WTC11 (cell line): ENCODE measurements around the gene BAG2. TPM values are rescaled to one million over a fixed set of nuclear protein-coding genes. Genes with fewer than 3 reads are reported as not detected.

Experiments used
- ATAC-seq: fragments of 200-7000 bp; cut with Tn5 transposase; 2 replicates; pipeline ENCODE4 v1.10.0; 2021; ENCODE audit warnings: mild to moderate bottlenecking, moderate library complexity
- CTCF ChIA-PET: fragments of 300-600 bp; sonication (Branson Sonifier 250); formaldehyde crosslinking; loops from one replicate; lab custom pipeline; 2021; ENCODE audit warnings: antibody characterized with exemption; lab: Charles Lee
- POLR2A ChIA-PET: fragments of 350-600 bp; sonication (Branson Sonifier 250); formaldehyde crosslinking; loops from one replicate; lab custom pipeline; 2021; ENCODE audit warnings: antibody characterized with exemption; lab: Charles Lee
- DNase-seq: peaks from one replicate; pipeline ENCODE4 v3.0.0; 2021; ENCODE audit warnings: low spot score
- H3K27ac Mint-ChIP-seq: 2 replicates; pipeline ENCODE4 v1.8.0; 2021; ENCODE audit warnings: mixed read lengths
- H3K27me3 Mint-ChIP-seq: 2 replicates; pipeline ENCODE4 v1.8.0; 2021; ENCODE audit warnings: low read depth, mild to moderate bottlenecking, moderate library complexity, mixed read lengths
- H3K36me3 Mint-ChIP-seq: 2 replicates; pipeline ENCODE4 v1.8.0; 2021; ENCODE audit warnings: mixed read lengths
- H3K4me1 Mint-ChIP-seq: 2 replicates; pipeline ENCODE4 v1.8.0; 2022; ENCODE audit warnings: mixed read lengths
- H3K4me3 Mint-ChIP-seq: 2 replicates; pipeline ENCODE4 v1.8.0; 2021; ENCODE audit warnings: mild to moderate bottlenecking, moderate library complexity, mixed read lengths
- H3K9me3 Mint-ChIP-seq: 2 replicates; pipeline ENCODE4 v1.8.0; 2021; ENCODE audit warnings: mixed read lengths
- ATF3 ChIP-seq: sonication (generic); formaldehyde crosslinking; conservative IDR thresholded peaks from 2 replicates; pipeline ENCODE4 v1.8.1; 2022; ENCODE audit warnings: mild to moderate bottlenecking, missing genetic modification reagents
- ATF6 ChIP-seq: sonication (generic); formaldehyde crosslinking; IDR thresholded peaks from 2 replicates; pipeline ENCODE4 v1.8.1; 2023; ENCODE audit warnings: mild to moderate bottlenecking, missing genetic modification reagents
- CREM ChIP-seq: sonication (generic); formaldehyde crosslinking; IDR thresholded peaks from 2 replicates; pipeline ENCODE4 v1.8.1; 2022; ENCODE audit warnings: mild to moderate bottlenecking, missing genetic modification reagents, moderate library complexity
- ELF4 ChIP-seq: sonication (generic); formaldehyde crosslinking; IDR thresholded peaks from 2 replicates; pipeline ENCODE4 v1.8.1; 2022; ENCODE audit warnings: low read depth, mild to moderate bottlenecking, moderate library complexity, missing genetic modification reagents
- ETV6 ChIP-seq: sonication (generic); formaldehyde crosslinking; IDR thresholded peaks from 2 replicates; pipeline ENCODE4 v1.8.1; 2022; ENCODE audit warnings: mild to moderate bottlenecking, missing genetic modification reagents
- GABPB1 ChIP-seq: sonication (generic); formaldehyde crosslinking; IDR thresholded peaks from 2 replicates; pipeline ENCODE4 v1.8.1; 2023; ENCODE audit warnings: mild to moderate bottlenecking, missing genetic modification reagents
- HMGA2 ChIP-seq: fragments of 250-450 bp; sonication (Bioruptor Pico); IDR thresholded peaks from 2 replicates; pipeline ENCODE4 v1.4.0; 2021; ENCODE audit warnings: mild to moderate bottlenecking, moderate library complexity
- MYBL2 ChIP-seq: sonication (generic); formaldehyde crosslinking; IDR thresholded peaks from 2 replicates; pipeline ENCODE4 v1.8.1; 2023; ENCODE audit warnings: mild to moderate bottlenecking, moderate library complexity, missing genetic modification reagents
- NFE2L1 ChIP-seq: sonication (generic); formaldehyde crosslinking; IDR thresholded peaks from 2 replicates; pipeline ENCODE4 v1.8.1; 2023; ENCODE audit warnings: missing genetic modification reagents
- SP1 ChIP-seq: sonication (generic); formaldehyde crosslinking; conservative IDR thresholded peaks from 2 replicates; pipeline ENCODE4 v1.8.1; 2022; ENCODE audit warnings: missing genetic modification reagents
- total RNA-seq: library from RNA; stranded (reverse); gene quantifications from 3 replicates; pipeline ENCODE4 v1.2.3, GENCODE V29; 2021
- TF ChIP-seq, protein P1 (sequence below): sonication (generic); formaldehyde crosslinking; IDR thresholded peaks from 2 replicates; pipeline ENCODE4 v1.8.1; 2023; ENCODE audit warnings: mild to moderate bottlenecking, missing genetic modification reagents
- TF ChIP-seq, protein P2 (sequence below): sonication (generic); formaldehyde crosslinking; IDR thresholded peaks from 2 replicates; pipeline ENCODE4 v1.8.0; 2022; ENCODE audit warnings: missing genetic modification reagents
- TF ChIP-seq, protein P3 (sequence below): fragments of 250-450 bp; sonication (Bioruptor Pico); conservative IDR thresholded peaks from 2 replicates; pipeline ENCODE4 v1.9.0; 2021; ENCODE audit warnings: mild to moderate bottlenecking
- TF ChIP-seq, protein P4 (sequence below): sonication (generic); formaldehyde crosslinking; IDR thresholded peaks from 2 replicates; pipeline ENCODE4 v1.8.0; 2023; ENCODE audit warnings: missing genetic modification reagents, mild to moderate bottlenecking, borderline replicate concordance

The BAG2 gene
- total RNA-seq, 1 experiment from 2014 or later, result 8.0 TPM

DNA sequence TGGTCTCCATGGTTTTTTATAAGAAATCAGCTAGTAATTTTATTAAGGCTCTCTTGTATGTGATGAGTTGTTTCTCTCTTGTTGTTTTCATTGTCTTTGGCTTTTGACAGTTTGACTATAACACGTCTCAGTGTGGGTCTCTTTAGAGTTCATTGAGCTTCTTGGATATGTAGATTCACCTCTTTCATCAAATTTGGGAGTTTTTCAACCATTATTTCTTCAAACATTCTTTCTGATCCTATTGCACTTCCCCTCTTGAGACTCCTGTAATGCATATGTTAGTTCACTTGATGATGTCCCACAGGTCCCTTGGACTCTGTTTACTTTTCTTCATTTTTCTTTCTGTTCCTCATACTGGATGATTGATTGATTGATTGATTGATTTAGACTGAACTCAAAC, 7.0 kb upstream of the BAG2 start (continued):
- TF ChIP-seq, protein P1, sequence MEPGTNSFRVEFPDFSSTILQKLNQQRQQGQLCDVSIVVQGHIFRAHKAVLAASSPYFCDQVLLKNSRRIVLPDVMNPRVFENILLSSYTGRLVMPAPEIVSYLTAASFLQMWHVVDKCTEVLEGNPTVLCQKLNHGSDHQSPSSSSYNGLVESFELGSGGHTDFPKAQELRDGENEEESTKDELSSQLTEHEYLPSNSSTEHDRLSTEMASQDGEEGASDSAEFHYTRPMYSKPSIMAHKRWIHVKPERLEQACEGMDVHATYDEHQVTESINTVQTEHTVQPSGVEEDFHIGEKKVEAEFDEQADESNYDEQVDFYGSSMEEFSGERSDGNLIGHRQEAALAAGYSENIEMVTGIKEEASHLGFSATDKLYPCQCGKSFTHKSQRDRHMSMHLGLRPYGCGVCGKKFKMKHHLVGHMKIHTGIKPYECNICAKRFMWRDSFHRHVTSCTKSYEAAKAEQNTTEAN (CRISPR knock-in tag), result no peak
- no peak for TF ChIP-seq ETV6 (CRISPR knock-in tag)
- TF ChIP-seq, protein P2, sequence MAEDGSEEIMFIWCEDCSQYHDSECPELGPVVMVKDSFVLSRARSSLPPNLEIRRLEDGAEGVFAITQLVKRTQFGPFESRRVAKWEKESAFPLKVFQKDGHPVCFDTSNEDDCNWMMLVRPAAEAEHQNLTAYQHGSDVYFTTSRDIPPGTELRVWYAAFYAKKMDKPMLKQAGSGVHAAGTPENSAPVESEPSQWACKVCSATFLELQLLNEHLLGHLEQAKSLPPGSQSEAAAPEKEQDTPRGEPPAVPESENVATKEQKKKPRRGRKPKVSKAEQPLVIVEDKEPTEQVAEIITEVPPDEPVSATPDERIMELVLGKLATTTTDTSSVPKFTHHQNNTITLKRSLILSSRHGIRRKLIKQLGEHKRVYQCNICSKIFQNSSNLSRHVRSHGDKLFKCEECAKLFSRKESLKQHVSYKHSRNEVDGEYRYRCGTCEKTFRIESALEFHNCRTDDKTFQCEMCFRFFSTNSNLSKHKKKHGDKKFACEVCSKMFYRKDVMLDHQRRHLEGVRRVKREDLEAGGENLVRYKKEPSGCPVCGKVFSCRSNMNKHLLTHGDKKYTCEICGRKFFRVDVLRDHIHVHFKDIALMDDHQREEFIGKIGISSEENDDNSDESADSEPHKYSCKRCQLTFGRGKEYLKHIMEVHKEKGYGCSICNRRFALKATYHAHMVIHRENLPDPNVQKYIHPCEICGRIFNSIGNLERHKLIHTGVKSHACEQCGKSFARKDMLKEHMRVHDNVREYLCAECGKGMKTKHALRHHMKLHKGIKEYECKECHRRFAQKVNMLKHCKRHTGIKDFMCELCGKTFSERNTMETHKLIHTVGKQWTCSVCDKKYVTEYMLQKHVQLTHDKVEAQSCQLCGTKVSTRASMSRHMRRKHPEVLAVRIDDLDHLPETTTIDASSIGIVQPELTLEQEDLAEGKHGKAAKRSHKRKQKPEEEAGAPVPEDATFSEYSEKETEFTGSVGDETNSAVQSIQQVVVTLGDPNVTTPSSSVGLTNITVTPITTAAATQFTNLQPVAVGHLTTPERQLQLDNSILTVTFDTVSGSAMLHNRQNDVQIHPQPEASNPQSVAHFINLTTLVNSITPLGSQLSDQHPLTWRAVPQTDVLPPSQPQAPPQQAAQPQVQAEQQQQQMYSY (CRISPR knock-in tag), result no peak
- TF ChIP-seq, protein P3, sequence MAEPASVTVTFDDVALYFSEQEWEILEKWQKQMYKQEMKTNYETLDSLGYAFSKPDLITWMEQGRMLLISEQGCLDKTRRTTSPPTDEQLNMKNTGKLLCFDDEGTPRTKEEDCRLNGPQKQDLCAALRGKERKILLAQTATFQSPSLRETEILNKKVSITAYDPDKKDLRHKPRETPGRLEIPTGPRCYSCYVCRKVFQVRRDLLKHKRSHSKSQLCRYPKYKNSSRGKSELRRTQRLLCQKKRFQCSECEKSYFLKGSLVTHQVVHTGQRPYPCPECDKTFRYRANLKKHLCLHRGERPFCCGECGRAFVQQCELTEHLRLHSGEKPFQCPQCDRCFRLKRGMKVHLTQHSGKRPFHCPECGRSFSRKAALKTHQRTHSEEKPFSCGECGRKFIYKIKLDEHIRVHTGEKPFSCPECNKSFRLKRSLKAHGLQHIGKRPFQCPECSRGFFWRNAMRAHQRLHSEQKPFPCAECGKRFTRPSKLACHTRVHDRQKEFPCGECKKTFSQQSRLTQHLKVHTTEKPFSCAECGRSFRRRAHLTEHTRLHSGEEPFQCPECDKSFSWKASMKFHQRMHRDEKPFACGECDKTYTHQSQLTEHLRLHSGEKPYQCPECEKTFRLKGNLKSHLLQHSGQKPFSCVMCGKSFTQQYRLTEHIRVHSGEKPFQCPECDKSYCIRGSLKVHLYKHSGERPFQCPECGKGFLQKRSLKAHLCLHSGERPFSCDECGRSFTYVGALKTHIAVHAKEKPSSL (CRISPR knock-in tag), result no peak
- TF ChIP-seq HMGA2 (CRISPR knock-in tag), result no peak

GRCh38 chr6:57173056-57173885, 1.1 kb downstream of the BAG2 start:
- Mint-ChIP-seq H3K27me3 (peaks cover 5% of the 10 kb centered on the region; the same call in 1 of the 2 replicates), H3K36me3 (0 out of 2 replicates have a peak, but pooled peaks cover under 1% of the 10 kb centered on the region), H3K4me1 (peaks cover 49% of the 10 kb centered on the region), H3K4me3 (peak overlapping the region; percentile 87), H3K27ac (peak overlapping the region; percentile 93)
- DNase-seq (no peak), ATAC-seq (no peak)
- CTCF ChIA-PET, result interaction anchor here (0.9 to 2.5 kb wide), 4 partner anchors 143 to 313 kb away, joined by 3 to 10 read pairs (median 8); partner anchors contain the start of genes BEND6 and PRIM2
- POLR2A ChIA-PET, result interaction anchor here (0.6 to 2.8 kb wide), 3 partner anchors 48 to 149 kb away, joined by 3 to 22 read pairs (median 3); partner anchors contain the start of genes PRIM2 and RAB23
- TF ChIP-seq GABPB1 (CRISPR knock-in tag), result 0 out of 2 replicates have a peak, but pooled peaks have one; percentile 9
- no peak for TF ChIP-seq ATF3 (CRISPR knock-in tag)
- TF ChIP-seq, protein P3 (CRISPR knock-in tag), result no peak
- no peak for TF ChIP-seq ELF4 (CRISPR knock-in tag)
- no peak for TF ChIP-seq CREM (CRISPR knock-in tag)
- TF ChIP-seq NFE2L1 (CRISPR knock-in tag), result 0 out of 2 replicates have a peak, but pooled peaks have one; percentile 29
- TF ChIP-seq MYBL2, result 0 out of 2 replicates have a peak, but pooled peaks have one; percentile 2
- TF ChIP-seq ATF6 (CRISPR knock-in tag), result no peak
- 0 out of 2 replicates have a peak, but pooled peaks have one; percentile 16 for TF ChIP-seq SP1 (CRISPR knock-in tag)
- TF ChIP-seq, protein P4, sequence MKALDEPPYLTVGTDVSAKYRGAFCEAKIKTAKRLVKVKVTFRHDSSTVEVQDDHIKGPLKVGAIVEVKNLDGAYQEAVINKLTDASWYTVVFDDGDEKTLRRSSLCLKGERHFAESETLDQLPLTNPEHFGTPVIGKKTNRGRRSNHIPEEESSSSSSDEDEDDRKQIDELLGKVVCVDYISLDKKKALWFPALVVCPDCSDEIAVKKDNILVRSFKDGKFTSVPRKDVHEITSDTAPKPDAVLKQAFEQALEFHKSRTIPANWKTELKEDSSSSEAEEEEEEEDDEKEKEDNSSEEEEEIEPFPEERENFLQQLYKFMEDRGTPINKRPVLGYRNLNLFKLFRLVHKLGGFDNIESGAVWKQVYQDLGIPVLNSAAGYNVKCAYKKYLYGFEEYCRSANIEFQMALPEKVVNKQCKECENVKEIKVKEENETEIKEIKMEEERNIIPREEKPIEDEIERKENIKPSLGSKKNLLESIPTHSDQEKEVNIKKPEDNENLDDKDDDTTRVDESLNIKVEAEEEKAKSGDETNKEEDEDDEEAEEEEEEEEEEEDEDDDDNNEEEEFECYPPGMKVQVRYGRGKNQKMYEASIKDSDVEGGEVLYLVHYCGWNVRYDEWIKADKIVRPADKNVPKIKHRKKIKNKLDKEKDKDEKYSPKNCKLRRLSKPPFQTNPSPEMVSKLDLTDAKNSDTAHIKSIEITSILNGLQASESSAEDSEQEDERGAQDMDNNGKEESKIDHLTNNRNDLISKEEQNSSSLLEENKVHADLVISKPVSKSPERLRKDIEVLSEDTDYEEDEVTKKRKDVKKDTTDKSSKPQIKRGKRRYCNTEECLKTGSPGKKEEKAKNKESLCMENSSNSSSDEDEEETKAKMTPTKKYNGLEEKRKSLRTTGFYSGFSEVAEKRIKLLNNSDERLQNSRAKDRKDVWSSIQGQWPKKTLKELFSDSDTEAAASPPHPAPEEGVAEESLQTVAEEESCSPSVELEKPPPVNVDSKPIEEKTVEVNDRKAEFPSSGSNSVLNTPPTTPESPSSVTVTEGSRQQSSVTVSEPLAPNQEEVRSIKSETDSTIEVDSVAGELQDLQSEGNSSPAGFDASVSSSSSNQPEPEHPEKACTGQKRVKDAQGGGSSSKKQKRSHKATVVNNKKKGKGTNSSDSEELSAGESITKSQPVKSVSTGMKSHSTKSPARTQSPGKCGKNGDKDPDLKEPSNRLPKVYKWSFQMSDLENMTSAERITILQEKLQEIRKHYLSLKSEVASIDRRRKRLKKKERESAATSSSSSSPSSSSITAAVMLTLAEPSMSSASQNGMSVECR (CRISPR knock-in tag), result no peak
- TF ChIP-seq, all 79 proteins: peak for 4
- no peaks in the 10 kb centered on the region for H3K9me3 Mint-ChIP-seq
